Measurements from ENCODE around the gene FLII. TPM values are rescaled to one million over a fixed set of nuclear protein-coding genes. Genes with fewer than 3 reads are reported as not detected.

The FLII gene
- total RNA-seq, 2 experiments from 2014 or later = 276 to 281 TPM

DNA sequence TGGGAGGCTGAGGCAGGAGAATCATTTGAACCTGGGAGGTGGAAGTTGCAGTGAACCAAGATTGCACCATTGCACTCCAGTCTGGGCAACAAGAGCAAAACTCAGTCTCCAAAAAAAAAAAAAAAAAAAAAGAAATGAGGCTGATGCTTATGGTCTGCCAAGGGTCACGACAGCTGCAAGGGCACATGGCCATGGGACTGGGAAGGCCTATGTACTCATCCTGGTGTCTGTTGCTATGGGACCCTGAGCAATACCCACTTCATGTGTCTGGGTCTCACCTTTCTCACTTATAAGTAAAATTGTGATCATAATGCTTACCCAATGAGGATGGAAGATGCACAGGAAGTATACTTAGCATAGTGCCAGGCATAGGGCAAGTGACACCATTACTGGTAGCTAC, 18.5 kb upstream of the FLII start:
- Mint-ChIP-seq H3K4me3 (no peak overlapping the region), H3K27ac (no peak overlapping the region), H3K4me1 (ENCODE audit: low read depth) (no peaks in the 10 kb centered on the region), H3K36me3 (ENCODE audit: low read depth) (peaks cover 28% of the 10 kb centered on the region), H3K9me3 (no peaks in the 10 kb centered on the region), H3K27me3 (no peaks in the 10 kb centered on the region)
- DNase-seq = no peak
- intact Hi-C loops (cut with micrococcal nuclease) = no loop called here
- ChIA-PET POLR2A (interaction anchor here (1.0 to 1.3 kb wide), 3 partner anchors 12 to 29 kb away, joined by 3 to 4 read pairs (median 3); no protein-coding TSS in a partner anchor), CTCF (no interaction called here)
- no peak for TF ChIP-seq CTCF (IDR thresholded peaks at IDR 0.05)
- ATAC-seq = no peak

- H3K4me3 Mint-ChIP-seq = no peak overlapping the region
- ATAC-seq (no peak), DNase-seq (no peak)
- no peaks in the 10 kb centered on the region for H3K9me3 Mint-ChIP-seq
- peaks cover 15% of the 10 kb centered on the region for H3K4me1 Mint-ChIP-seq (ENCODE audit: low read depth)
- no peaks in the 10 kb centered on the region for H3K27me3 Mint-ChIP-seq
- POLR2A ChIA-PET = interaction anchor here (0.8 to 0.9 kb wide), 2 partner anchors 15 to 52 kb away, joined by 3 read pairs; no protein-coding TSS in a partner anchor
- CTCF ChIA-PET = interaction anchor here (1.1 to 1.3 kb wide), 2 partner anchors 18 to 22 kb away, joined by 3 read pairs; no protein-coding TSS in a partner anchor
- no peak overlapping the region for H3K27ac Mint-ChIP-seq
- H3K36me3 Mint-ChIP-seq (ENCODE audit: low read depth) = peaks cover 8% of the 10 kb centered on the region
- no peak for TF ChIP-seq CTCF (IDR thresholded peaks at IDR 0.05)
- intact Hi-C loops (cut with micrococcal nuclease) = no loop called here
Measured at GRCh38 chr17:18270046-18270931, 11.8 kb upstream of the FLII start.

DNA sequence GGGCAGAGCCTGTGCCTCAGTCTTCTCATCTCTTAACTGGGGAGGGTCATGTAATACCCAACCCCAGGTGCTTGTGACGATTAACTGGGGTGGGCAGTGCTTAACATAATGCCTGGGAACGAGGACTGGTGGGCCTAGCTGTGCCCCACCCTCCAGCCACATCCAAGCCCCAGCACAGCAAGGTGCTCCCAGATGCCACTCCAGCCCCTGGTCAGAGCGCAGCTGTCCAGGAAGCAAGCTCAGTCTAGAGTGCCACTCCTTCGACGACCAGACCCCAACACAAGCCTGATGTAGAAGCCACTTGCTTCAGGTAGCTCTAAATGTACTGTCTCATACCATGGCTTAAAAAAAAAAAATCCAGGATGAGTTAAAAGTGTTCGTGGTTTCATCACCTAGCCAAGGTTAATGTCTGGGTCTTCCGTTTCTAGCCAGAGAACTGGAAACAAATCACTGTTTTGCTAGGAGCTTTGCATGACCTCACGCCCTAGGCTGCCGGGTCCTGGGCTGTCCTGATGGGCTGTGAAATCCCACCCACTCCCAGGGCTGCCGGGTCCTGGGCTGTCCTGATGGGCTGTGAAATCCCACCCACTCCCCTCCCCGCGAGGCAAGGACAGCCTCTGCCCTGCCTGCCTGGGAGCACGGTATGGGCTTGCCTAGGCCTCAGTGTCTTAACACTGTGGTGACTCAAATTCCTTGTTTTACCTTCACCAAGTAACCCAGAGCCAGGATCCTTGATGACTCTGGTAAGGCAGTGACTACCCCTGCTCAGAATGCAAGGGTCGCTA, 9.6 kb upstream of the FLII start:
- DNase-seq = no peak
- ATAC-seq = peak; percentile 35
- H3K9me3 Mint-ChIP-seq = no peaks in the 10 kb centered on the region
- H3K27me3 Mint-ChIP-seq = no peaks in the 10 kb centered on the region
- no peak overlapping the region for H3K27ac Mint-ChIP-seq
- H3K36me3 Mint-ChIP-seq (ENCODE audit: low read depth) = peaks cover 6% of the 10 kb centered on the region
- no peak overlapping the region for H3K4me3 Mint-ChIP-seq
- intact Hi-C loops (cut with micrococcal nuclease) = no loop called here
- peaks cover 15% of the 10 kb centered on the region for H3K4me1 Mint-ChIP-seq (ENCODE audit: low read depth)
- ChIA-PET POLR2A (interaction anchor here (1.2 to 1.3 kb wide), 2 partner anchors 17 to 19 kb away, joined by 3 to 6 read pairs; no protein-coding TSS in a partner anchor), CTCF (interaction anchor here (1.2 kb wide), 1 partner anchor 8 kb away, joined by 3 read pairs; no protein-coding TSS in a partner anchor)
- TF ChIP-seq CTCF (IDR thresholded peaks at IDR 0.05) = no peak

DNA sequence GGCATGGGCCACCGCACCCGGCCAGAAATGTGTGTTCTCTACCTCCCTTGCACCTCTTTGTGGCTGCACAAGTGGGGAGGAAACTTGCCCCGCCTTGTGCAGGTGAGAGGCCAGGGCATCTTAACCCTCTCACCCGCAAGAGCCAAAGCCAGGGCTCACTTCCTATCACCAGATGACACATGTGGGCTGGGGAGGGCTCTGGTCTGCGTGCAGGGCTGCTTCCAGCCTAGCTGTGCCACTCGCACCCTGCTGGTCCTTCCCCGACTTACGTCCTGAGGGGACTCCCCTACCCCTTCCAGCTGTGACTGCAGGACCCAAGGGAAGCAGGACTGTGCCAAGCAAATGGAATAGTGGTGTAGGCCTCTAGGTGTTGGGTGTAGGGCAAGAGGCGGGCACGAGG, 8.8 kb upstream of the FLII start:
- Mint-ChIP-seq H3K9me3 (no peaks in the 10 kb centered on the region), H3K36me3 (ENCODE audit: low read depth) (peaks cover 2% of the 10 kb centered on the region), H3K27ac (no peak overlapping the region), H3K27me3 (no peaks in the 10 kb centered on the region), H3K4me3 (no peak overlapping the region), H3K4me1 (ENCODE audit: low read depth) (peaks cover 17% of the 10 kb centered on the region)
- DNase-seq (no peak), ATAC-seq (peak; percentile 40)
- ChIA-PET CTCF (interaction anchor here (1.2 kb wide), 1 partner anchor 9 kb away, joined by 3 read pairs; no protein-coding TSS in a partner anchor), POLR2A (interaction anchor here (1.2 to 1.3 kb wide), 2 partner anchors 17 to 20 kb away, joined by 3 to 6 read pairs; no protein-coding TSS in a partner anchor)
- no peak for TF ChIP-seq CTCF (IDR thresholded peaks at IDR 0.05)
- intact Hi-C loops (cut with micrococcal nuclease) = no loop called here

Measured in activated CD8-positive, alpha-beta T cell treated with anti-CD3 and anti-CD28 coated beads for 36 hours (primary cell).